ENCODE data around the gene DDX41. TPM values are rescaled to one million over a fixed set of nuclear protein-coding genes. Genes with fewer than 3 reads are reported as not detected.

DDX41 gene
- total RNA-seq, 1 experiment from 2014 or later: 135 TPM

DNA sequence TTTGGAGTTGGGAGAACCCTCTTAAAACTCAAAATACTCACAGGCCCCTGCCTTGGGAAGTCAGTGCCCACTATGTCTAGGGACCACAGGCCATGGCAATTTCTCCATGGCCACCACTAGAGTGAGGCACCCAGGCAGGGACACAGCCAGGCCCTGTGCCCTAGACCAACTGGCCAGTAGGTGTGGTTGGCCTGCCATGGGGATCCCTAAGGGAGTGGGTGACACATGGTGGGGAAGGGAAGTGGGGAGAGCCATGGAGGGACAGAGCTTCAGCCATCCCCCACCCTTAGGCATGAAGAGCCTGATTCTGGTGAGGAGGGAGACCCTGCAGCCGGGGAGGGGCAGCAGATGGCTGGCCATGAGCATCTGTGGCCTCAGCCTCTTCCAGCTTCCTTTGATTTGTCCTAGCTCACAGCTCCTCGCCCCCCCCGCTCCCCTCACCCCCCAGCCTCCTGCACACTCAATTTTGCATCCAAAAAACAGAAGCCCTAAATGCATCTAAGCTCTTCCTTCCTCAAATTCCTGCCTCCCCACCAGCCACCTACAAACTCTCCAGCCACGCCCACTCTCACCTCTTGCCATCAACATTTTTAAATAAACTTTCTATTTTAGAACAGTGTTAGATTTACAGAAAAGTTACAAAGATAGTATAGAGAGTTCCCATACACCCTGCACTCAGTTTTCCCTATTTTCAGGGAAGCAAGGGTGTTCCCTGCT lies 41.8 kb downstream of the DDX41 start:
- POLR2A ChIA-PET: interaction anchor here (1.0 to 1.3 kb wide), 3 partner anchors 17 to 86 kb away, joined by 3 read pairs; no protein-coding TSS in a partner anchor
- peaks cover 9% of the 10 kb centered on the region for H3K36me3 Mint-ChIP-seq (ENCODE audit: insufficient read depth, unreplicated experiment)
- peaks cover 56% of the 10 kb centered on the region for H3K4me1 Mint-ChIP-seq (ENCODE audit: insufficient read depth, unreplicated experiment)

DNA sequence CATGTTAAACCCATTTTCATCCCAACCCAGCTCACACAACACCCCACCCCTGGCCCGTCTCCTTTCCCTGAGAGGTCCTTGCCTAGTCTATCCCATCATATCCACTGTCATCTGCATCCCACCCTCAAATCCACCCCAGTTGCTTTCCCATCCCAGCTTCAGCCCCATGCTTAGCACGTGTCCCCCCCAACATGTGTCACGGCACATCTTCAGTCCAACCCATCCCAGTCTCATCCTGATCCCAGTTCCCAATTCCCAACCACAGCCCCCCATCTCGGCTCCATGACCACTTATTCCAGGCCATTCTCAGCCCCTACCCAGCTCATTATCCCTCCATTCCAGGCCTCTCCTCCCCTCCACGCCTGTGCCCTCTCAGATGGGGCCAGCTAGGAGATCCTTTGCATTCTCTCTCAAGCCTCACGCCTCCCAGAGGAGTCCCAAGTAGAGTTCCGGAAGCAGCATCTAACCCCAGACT lies 42.7 kb downstream of the DDX41 start:
- Mint-ChIP-seq H3K9me3 (ENCODE audit: unreplicated experiment) (no peaks in the 10 kb centered on the region), H3K36me3 (ENCODE audit: insufficient read depth, unreplicated experiment) (peaks cover 5% of the 10 kb centered on the region), H3K4me3 (ENCODE audit: unreplicated experiment) (peak overlapping the region; percentile 74), H3K27me3 (ENCODE audit: insufficient read depth, unreplicated experiment) (no peaks in the 10 kb centered on the region), H3K4me1 (ENCODE audit: insufficient read depth, unreplicated experiment) (peaks cover 55% of the 10 kb centered on the region), H3K27ac (ENCODE audit: low read depth, unreplicated experiment) (no peak overlapping the region)
- intact Hi-C loops (cut with micrococcal nuclease): no loop called here
- CTCF ChIA-PET: interaction anchor here (0.6 to 0.9 kb wide), 3 partner anchors 17 to 27 kb away, joined by 3 to 7 read pairs (median 5); no protein-coding TSS in a partner anchor
- no TSS peak for BruUV-seq (replicated peaks)
- DNase-seq (ENCODE audit: unreplicated experiment): no peak
- TF ChIP-seq, protein P1, sequence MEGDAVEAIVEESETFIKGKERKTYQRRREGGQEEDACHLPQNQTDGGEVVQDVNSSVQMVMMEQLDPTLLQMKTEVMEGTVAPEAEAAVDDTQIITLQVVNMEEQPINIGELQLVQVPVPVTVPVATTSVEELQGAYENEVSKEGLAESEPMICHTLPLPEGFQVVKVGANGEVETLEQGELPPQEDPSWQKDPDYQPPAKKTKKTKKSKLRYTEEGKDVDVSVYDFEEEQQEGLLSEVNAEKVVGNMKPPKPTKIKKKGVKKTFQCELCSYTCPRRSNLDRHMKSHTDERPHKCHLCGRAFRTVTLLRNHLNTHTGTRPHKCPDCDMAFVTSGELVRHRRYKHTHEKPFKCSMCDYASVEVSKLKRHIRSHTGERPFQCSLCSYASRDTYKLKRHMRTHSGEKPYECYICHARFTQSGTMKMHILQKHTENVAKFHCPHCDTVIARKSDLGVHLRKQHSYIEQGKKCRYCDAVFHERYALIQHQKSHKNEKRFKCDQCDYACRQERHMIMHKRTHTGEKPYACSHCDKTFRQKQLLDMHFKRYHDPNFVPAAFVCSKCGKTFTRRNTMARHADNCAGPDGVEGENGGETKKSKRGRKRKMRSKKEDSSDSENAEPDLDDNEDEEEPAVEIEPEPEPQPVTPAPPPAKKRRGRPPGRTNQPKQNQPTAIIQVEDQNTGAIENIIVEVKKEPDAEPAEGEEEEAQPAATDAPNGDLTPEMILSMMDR (IDR thresholded peaks at IDR 0.05; ENCODE audit: unreplicated experiment): no peak
- POLR2A ChIA-PET: no interaction called here

More for the DNA sequence above, 41.8 kb downstream of the DDX41 start:
- no peak for DNase-seq (ENCODE audit: unreplicated experiment)
- no TSS peak for BruUV-seq (replicated peaks)
- CTCF ChIA-PET: interaction anchor here (0.7 to 0.9 kb wide), 2 partner anchors 19 to 20 kb away, joined by 3 to 7 read pairs; no protein-coding TSS in a partner anchor
- no peaks in the 10 kb centered on the region for H3K27me3 Mint-ChIP-seq (ENCODE audit: insufficient read depth, unreplicated experiment)
- H3K4me3 Mint-ChIP-seq (ENCODE audit: unreplicated experiment): no peak overlapping the region
- H3K9me3 Mint-ChIP-seq (ENCODE audit: unreplicated experiment): no peaks in the 10 kb centered on the region
- TF ChIP-seq, protein P1 (IDR thresholded peaks at IDR 0.05; ENCODE audit: unreplicated experiment): no peak
- H3K27ac Mint-ChIP-seq (ENCODE audit: low read depth, unreplicated experiment): no peak overlapping the region
- intact Hi-C loops (cut with micrococcal nuclease): no loop called here

DNA sequence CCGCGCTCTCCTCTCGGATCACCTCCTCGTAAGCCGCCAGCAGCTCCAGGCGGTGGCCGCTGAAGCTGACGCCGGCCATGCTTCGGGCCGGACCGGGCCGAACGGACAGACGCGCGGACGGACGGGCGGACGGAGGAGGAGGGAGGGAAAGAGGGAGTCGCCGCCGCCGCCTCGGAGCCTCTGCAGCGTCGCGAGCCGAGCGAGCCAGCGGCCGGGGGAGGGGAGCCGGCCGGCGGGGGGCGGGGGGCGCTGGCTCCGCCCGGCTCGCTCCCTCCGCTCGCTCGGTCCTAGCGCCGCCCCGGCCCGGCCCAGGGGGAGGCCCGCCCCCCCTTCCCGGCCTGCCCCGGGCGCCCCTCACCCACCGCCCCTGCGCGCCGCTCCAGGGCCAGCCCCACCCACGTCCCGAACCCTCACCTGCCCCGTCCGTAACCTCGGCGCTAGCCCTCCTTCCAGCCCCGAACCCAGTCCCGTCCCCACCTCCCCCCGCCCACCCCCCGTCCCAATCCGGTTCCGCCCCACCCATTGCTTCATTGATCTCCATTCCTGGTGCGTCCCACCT lies 43.2 kb downstream of the DDX41 start, which contains the start of gene DBN1:
Gene DBN1 (minus strand): TSS at position 192 of the 559 bp plus-strand sequence. CDS start 113 bp downstream, at position 79.
- intact Hi-C loops (cut with micrococcal nuclease): no loop called here
- DNase-seq (ENCODE audit: unreplicated experiment): peak; percentile 56
- Mint-ChIP-seq H3K4me3 (ENCODE audit: unreplicated experiment) (peak within 1 kb of the TSS; percentile 74), H3K27ac (ENCODE audit: low read depth, unreplicated experiment) (no peak within 1 kb of the TSS), H3K27me3 (ENCODE audit: insufficient read depth, unreplicated experiment) (no peaks in the 10 kb centered on the region), H3K4me1 (ENCODE audit: insufficient read depth, unreplicated experiment) (peaks cover 55% of the 10 kb centered on the region), H3K9me3 (ENCODE audit: unreplicated experiment) (no peaks in the 10 kb centered on the region), H3K36me3 (ENCODE audit: insufficient read depth, unreplicated experiment) (peaks cover under 1% of the 10 kb centered on the region)
- no TSS peak for BruUV-seq (replicated peaks)
- POLR2A ChIA-PET: interaction anchor here (0.8 to 1.2 kb wide), 3 partner anchors 11 to 29 kb away, joined by 3 to 6 read pairs (median 5); no protein-coding TSS in a partner anchor
- CTCF ChIA-PET: interaction anchor here (0.6 to 5.9 kb wide), 8 partner anchors 17 to 725 kb away, joined by 3 to 65 read pairs (median 5); partner anchors contain the start of gene PDLIM7
- TF ChIP-seq, protein P1 (IDR thresholded peaks at IDR 0.05; ENCODE audit: unreplicated experiment): no peak
